COLO668 (cell line): ENCODE measurements around the gene PARD3.
"Not testable (repeated sequence)": the region's sequence is repeated elsewhere in the genome, so short reads cannot be mapped to it uniquely, and the experiment has no call there.

Source experiments
- DNase-seq: peaks from one replicate; lab custom pipeline; 2025; ENCODE audit not compliant: unreplicated experiment; lab: John Stamatoyannopoulos, UW

PARD3 gene

GRCh38 chr10:34475786-34476185, 339.3 kb downstream of the PARD3 start:
- DNase-seq = no peak

GRCh38 chr10:34475274-34475646, 339.8 kb downstream of the PARD3 start:
- DNase-seq = no peak

GRCh38 chr10:34474555-34475273, 340.4 kb downstream of the PARD3 start:
- no peak for DNase-seq

- DNase-seq = no peak
These were observed 341.1 kb downstream of the PARD3 start for GRCh38 chr10:34474009-34474376.

GRCh38 chr10:34473174-34474008, 341.7 kb downstream of the PARD3 start:
- DNase-seq = no peak

- DNase-seq = no peak
These were observed 344.8 kb downstream of the PARD3 start for GRCh38 chr10:34470307-34470706.

GRCh38 chr10:34469446-34469845, 345.6 kb downstream of the PARD3 start:
- DNase-seq = no peak

- no peak for DNase-seq
These were observed 347.2 kb downstream of the PARD3 start for GRCh38 chr10:34467902-34468301.

GRCh38 chr10:34467364-34467763, 347.7 kb downstream of the PARD3 start:
- no peak for DNase-seq

GRCh38 chr10:34465678-34466077, 349.4 kb downstream of the PARD3 start:
- DNase-seq = no peak

GRCh38 chr10:34464591-34464990, 350.5 kb downstream of the PARD3 start:
- DNase-seq = no peak

- DNase-seq = no peak
These were observed 351.1 kb downstream of the PARD3 start for GRCh38 chr10:34464000-34464399.

GRCh38 chr10:34462993-34463392, 352.1 kb downstream of the PARD3 start:
- no peak for DNase-seq

GRCh38 chr10:34462056-34462455, 353.0 kb downstream of the PARD3 start:
- DNase-seq = no peak

- no peak for DNase-seq
These were observed 360.4 kb downstream of the PARD3 start for GRCh38 chr10:34454590-34455261.

- DNase-seq = no peak
These were observed 365.3 kb downstream of the PARD3 start for GRCh38 chr10:34449836-34450235.

GRCh38 chr10:34446049-34446448, 369.0 kb downstream of the PARD3 start:
- DNase-seq = no peak

- no peak for DNase-seq
These were observed 370.6 kb downstream of the PARD3 start for GRCh38 chr10:34444223-34445183.

GRCh38 chr10:34439386-34439785, 375.7 kb downstream of the PARD3 start:
- not testable (repeated sequence) for DNase-seq

- no peak for DNase-seq
These were observed 376.4 kb downstream of the PARD3 start for GRCh38 chr10:34438741-34439140.

GRCh38 chr10:34437906-34438305, 377.2 kb downstream of the PARD3 start:
- no peak for DNase-seq
